Measurements from ENCODE around the gene SLC39A11.

DNA sequence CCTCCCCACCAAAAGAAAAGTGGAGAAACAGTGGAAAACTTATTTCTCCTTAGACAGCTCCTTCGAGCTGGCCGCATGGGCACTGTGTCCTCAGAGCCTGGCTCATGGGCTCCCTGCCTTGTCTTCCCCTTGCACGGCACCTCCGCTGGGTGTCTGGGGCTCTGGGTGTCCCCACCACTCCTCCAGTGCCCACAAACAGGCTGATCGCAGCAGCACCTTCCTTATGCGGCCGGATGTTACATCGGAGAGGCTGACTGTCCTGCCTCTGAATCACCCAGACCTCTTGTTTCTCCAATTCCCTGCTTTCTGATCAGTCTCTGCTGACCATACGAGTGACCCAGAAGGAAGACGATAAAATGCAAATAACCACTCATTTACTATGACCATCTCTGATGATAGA is 121.7 kb downstream of the SLC39A11 start:
- TF ChIP-seq, protein P1, sequence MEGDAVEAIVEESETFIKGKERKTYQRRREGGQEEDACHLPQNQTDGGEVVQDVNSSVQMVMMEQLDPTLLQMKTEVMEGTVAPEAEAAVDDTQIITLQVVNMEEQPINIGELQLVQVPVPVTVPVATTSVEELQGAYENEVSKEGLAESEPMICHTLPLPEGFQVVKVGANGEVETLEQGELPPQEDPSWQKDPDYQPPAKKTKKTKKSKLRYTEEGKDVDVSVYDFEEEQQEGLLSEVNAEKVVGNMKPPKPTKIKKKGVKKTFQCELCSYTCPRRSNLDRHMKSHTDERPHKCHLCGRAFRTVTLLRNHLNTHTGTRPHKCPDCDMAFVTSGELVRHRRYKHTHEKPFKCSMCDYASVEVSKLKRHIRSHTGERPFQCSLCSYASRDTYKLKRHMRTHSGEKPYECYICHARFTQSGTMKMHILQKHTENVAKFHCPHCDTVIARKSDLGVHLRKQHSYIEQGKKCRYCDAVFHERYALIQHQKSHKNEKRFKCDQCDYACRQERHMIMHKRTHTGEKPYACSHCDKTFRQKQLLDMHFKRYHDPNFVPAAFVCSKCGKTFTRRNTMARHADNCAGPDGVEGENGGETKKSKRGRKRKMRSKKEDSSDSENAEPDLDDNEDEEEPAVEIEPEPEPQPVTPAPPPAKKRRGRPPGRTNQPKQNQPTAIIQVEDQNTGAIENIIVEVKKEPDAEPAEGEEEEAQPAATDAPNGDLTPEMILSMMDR (IDR thresholded peaks at IDR 0.05; ENCODE audit: low read depth, low read length): no peak
- TF ChIP-seq EZH2phosphoT487 (IDR thresholded peaks at IDR 0.05; ENCODE audit: low read depth): no peak

All from OCI-LY3 (cell line).